ENCODE results near the gene LIPC. TPM values are rescaled to one million over a fixed set of nuclear protein-coding genes. Genes with fewer than 3 reads are reported as not detected.

Gene LIPC
- total and polyA plus RNA-seq, 2 experiments from 2014 or later: not detected

DNA sequence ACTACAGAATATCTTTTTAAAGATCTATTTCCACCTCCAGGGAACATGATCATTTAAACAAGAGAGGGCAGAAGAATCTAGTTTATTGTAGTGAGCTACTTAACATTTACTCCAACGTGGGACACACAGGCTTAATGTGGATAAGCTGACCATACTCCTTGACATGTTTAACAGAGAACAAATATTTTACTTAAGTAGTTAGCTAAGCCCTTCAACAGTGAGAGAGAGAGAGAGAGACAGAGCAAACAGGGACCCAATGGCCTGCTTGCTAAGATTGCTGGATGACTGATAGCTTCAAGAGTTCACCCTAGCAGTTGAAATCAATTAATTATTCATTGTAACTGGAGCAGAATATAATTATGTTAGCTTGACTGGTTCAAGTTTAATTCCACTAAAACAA is 159.1 kb downstream of the LIPC start:
- DNase-seq (ENCODE audit: low spot score) (no peak), ATAC-seq (no peak)
- no peaks in the 10 kb centered on the region for H3K9me3 Mint-ChIP-seq
- no peaks in the 10 kb centered on the region for H3K79me2 ChIP-seq (replicated peaks; ENCODE audit: insufficient read depth)
- H3F3A ChIP-seq (replicated peaks; ENCODE audit: low read depth): no peaks in the 10 kb centered on the region
- no peaks in the 10 kb centered on the region for H3K27me3 ChIP-seq (ENCODE audit: insufficient read depth)
- H4K20me1 ChIP-seq (replicated peaks; ENCODE audit: insufficient read depth): no peaks in the 10 kb centered on the region
- no peaks in the 10 kb centered on the region for H3K9me2 ChIP-seq (ENCODE audit: insufficient read depth)
- H3K4me1 Mint-ChIP-seq: peaks cover 3% of the 10 kb centered on the region; the same call in 1 of the 3 replicates
- no peak overlapping the region for H3K27ac ChIP-seq (ENCODE audit: low read depth)
- no peak overlapping the region for H2AFZ ChIP-seq
- TF ChIP-seq ZNF331 (CRISPR knock-in tag; IDR thresholded peaks at IDR 0.05; ENCODE audit: low read depth): no peak
- TF ChIP-seq, protein P1, sequence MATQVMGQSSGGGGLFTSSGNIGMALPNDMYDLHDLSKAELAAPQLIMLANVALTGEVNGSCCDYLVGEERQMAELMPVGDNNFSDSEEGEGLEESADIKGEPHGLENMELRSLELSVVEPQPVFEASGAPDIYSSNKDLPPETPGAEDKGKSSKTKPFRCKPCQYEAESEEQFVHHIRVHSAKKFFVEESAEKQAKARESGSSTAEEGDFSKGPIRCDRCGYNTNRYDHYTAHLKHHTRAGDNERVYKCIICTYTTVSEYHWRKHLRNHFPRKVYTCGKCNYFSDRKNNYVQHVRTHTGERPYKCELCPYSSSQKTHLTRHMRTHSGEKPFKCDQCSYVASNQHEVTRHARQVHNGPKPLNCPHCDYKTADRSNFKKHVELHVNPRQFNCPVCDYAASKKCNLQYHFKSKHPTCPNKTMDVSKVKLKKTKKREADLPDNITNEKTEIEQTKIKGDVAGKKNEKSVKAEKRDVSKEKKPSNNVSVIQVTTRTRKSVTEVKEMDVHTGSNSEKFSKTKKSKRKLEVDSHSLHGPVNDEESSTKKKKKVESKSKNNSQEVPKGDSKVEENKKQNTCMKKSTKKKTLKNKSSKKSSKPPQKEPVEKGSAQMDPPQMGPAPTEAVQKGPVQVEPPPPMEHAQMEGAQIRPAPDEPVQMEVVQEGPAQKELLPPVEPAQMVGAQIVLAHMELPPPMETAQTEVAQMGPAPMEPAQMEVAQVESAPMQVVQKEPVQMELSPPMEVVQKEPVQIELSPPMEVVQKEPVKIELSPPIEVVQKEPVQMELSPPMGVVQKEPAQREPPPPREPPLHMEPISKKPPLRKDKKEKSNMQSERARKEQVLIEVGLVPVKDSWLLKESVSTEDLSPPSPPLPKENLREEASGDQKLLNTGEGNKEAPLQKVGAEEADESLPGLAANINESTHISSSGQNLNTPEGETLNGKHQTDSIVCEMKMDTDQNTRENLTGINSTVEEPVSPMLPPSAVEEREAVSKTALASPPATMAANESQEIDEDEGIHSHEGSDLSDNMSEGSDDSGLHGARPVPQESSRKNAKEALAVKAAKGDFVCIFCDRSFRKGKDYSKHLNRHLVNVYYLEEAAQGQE (IDR thresholded peaks at IDR 0.05; ENCODE audit: unreplicated experiment): no peak
- no peak for TF ChIP-seq ZNF114 (CRISPR knock-in tag; IDR thresholded peaks at IDR 0.05)
- H3K36me3 ChIP-seq (ENCODE audit: insufficient read depth): no peaks in the 10 kb centered on the region
- no peak overlapping the region; the same call in 1 of the 2 replicates for H3K27ac Mint-ChIP-seq
- H3K36me3 Mint-ChIP-seq (ENCODE audit: low read depth): no peaks in the 10 kb centered on the region
- no peak overlapping the region for H3K4me2 ChIP-seq
- H3K4me3 ChIP-seq: no peak overlapping the region
- H3K4me1 ChIP-seq (ENCODE audit: insufficient read depth): no peaks in the 10 kb centered on the region
- H3K27me3 Mint-ChIP-seq (ENCODE audit: insufficient read depth, low read depth, poor library complexity): peaks cover 3% of the 10 kb centered on the region
- no peak overlapping the region for H3K4me3 Mint-ChIP-seq

- Mint-ChIP-seq H3K36me3 (ENCODE audit: low read depth) (peaks cover 3% of the 10 kb centered on the region; the same call in 1 of the 3 replicates), H3K9me3 (no peaks in the 10 kb centered on the region), H3K4me3 (no peak overlapping the region), H3K27me3 (ENCODE audit: insufficient read depth, low read depth, poor library complexity) (no peaks in the 10 kb centered on the region), H3K27ac (no peak overlapping the region), H3K4me1 (peaks cover 10% of the 10 kb centered on the region; the same call in 2 of the 3 replicates)
- DNase-seq (ENCODE audit: low spot score): no peak
- H3K4me3 ChIP-seq: no peak overlapping the region
- no peak overlapping the region for H3K27ac ChIP-seq (ENCODE audit: low read depth)
- no peak for ATAC-seq
- no peaks in the 10 kb centered on the region for H3K79me2 ChIP-seq (replicated peaks; ENCODE audit: insufficient read depth)
- no peaks in the 10 kb centered on the region for H3K27me3 ChIP-seq (ENCODE audit: insufficient read depth)
- no peak overlapping the region for H2AFZ ChIP-seq
- no peaks in the 10 kb centered on the region for H3F3A ChIP-seq (replicated peaks; ENCODE audit: low read depth)
- H4K20me1 ChIP-seq (replicated peaks; ENCODE audit: insufficient read depth): no peaks in the 10 kb centered on the region
- no peaks in the 10 kb centered on the region for H3K9me2 ChIP-seq (ENCODE audit: insufficient read depth)
- H3K36me3 ChIP-seq (ENCODE audit: insufficient read depth): no peaks in the 10 kb centered on the region
- H3K4me1 ChIP-seq (ENCODE audit: insufficient read depth): peaks cover 4% of the 10 kb centered on the region; the same call in 1 of the 2 replicates
- no peak overlapping the region for H3K4me2 ChIP-seq
- TF ChIP-seq NANOG (IDR thresholded peaks at IDR 0.05; ENCODE audit: borderline replicate concordance) (no peak), ZNF114 (CRISPR knock-in tag; IDR thresholded peaks at IDR 0.05) (no peak), CTCF (conservative IDR thresholded peaks at IDR 0.05; ENCODE audit: low read depth in 2 of 2) (no peak), POLR2AphosphoS5 (IDR thresholded peaks at IDR 0.05; ENCODE audit: low read depth) (no peak), ZNF462 (CRISPR knock-in tag; IDR thresholded peaks at IDR 0.05) (no peak), CREB1 (CRISPR knock-in tag; IDR thresholded peaks at IDR 0.05; ENCODE audit: low read depth) (no peak), EZH2phosphoT487 (IDR thresholded peaks at IDR 0.05; ENCODE audit: unreplicated experiment) (no peak), STAT1 (IDR thresholded peaks at IDR 0.05; ENCODE audit: unreplicated experiment) (no peak)
These were observed 162.1 kb downstream of the LIPC start for GRCh38 chr15:58593870-58594269.
